A673 (cell line): ENCODE measurements around the gene CDR2L. TPM values are rescaled to one million over a fixed set of nuclear protein-coding genes. Genes with fewer than 3 reads are reported as not detected.

Source experiments
- BruUV-seq: library from RNA; stranded (reverse); fragments of 400-500 nt; replicated peaks from 2 replicates; lab custom pipeline; 2021; lab: Mats Ljungman, UMichigan
- CTCF ChIA-PET: fragments of 300-600 bp; sonication (Branson Sonifier 250); formaldehyde crosslinking; loops from one replicate; lab custom pipeline; 2022; ENCODE audit warnings: antibody characterized with exemption; lab: Charles Lee
- POLR2A ChIA-PET: fragments of 300-600 bp; sonication (Branson Sonifier 250); formaldehyde crosslinking; loops from one replicate; lab custom pipeline; 2022; ENCODE audit warnings: antibody characterized with exemption; ENCODE audit not compliant: low non-redundant PET; lab: Charles Lee
- DNase-seq: peaks from one replicate; pipeline ENCODE4 v3.0.0-alpha.2; 2015; ENCODE audit warnings: low spot score
- H3K27ac ChIP-seq: fragments of 200-600 bp; sonication (generic); 2 replicates; pipeline ENCODE4 v1.5.1; 2016; ENCODE audit warnings: mixed run types, low read depth, mild to moderate bottlenecking, mixed read lengths, antibody characterized with exemption, low read length; ENCODE audit not compliant: poor library complexity, severe bottlenecking
- H3K27me3 ChIP-seq: fragments of 200-600 bp; sonication (generic); replicated peaks from 2 replicates; pipeline ENCODE4 v1.6.1; 2017; ENCODE audit warnings: mixed run types, low read depth, mild to moderate bottlenecking, mixed read lengths, antibody characterized with exemption, low read length; ENCODE audit not compliant: insufficient read depth, poor library complexity
- H3K36me3 ChIP-seq: fragments of 200-600 bp; sonication (generic); 2 replicates; pipeline ENCODE4 v1.6.1; 2016; ENCODE audit warnings: mixed run types, mild to moderate bottlenecking, mixed read lengths, antibody characterized with exemption, low read length; ENCODE audit not compliant: insufficient read depth, poor library complexity, severe bottlenecking
- H3K4me1 ChIP-seq: fragments of 200-600 bp; sonication (generic); 2 replicates; pipeline ENCODE4 v1.6.1; 2017; ENCODE audit warnings: mixed run types, mild to moderate bottlenecking, mixed read lengths, antibody characterized with exemption, low read length; ENCODE audit not compliant: insufficient read depth, poor library complexity, severe bottlenecking
- H3K4me3 ChIP-seq: fragments of 200-600 bp; sonication (generic); 2 replicates; pipeline ENCODE4 v1.5.1; 2016; ENCODE audit warnings: low read depth, mixed run types, mild to moderate bottlenecking, mixed read lengths, low read length; ENCODE audit not compliant: poor library complexity, severe bottlenecking
- H3K9me3 ChIP-seq: fragments of 200-600 bp; sonication (generic); 2 replicates; pipeline ENCODE4 v1.6.1; 2016; ENCODE audit warnings: mixed run types, low read depth, mild to moderate bottlenecking, mixed read lengths, antibody characterized with exemption, low read length; ENCODE audit not compliant: poor library complexity, severe bottlenecking
- EZH2 ChIP-seq: fragments of 200-600 bp; sonication (generic); IDR thresholded peaks from 2 replicates; pipeline ENCODE4 v1.6.1; 2017; ENCODE audit warnings: borderline replicate concordance, low read depth, mild to moderate bottlenecking, mixed read lengths, antibody characterized with exemption, low read length; ENCODE audit not compliant: poor library complexity, severe bottlenecking
- intact Hi-C: fragments of 100-400 bp; cut with micrococcal nuclease; formaldehyde crosslinking; loops from one replicate; pipeline ENCODE4 v1.10.0; 2022; ENCODE audit not compliant: unreplicated experiment
- total RNA-seq: library from RNA; stranded (reverse); gene quantifications from 2 replicates; pipeline ENCODE4 v1.2.3, GENCODE V29; 2021
- TF ChIP-seq, protein P1 (sequence below): fragments of 300-800, 200-600 bp; sonication (generic); conservative IDR thresholded peaks from 2 replicates; pipeline ENCODE4 v1.5.1; 2017; ENCODE audit warnings: low read depth, mild to moderate bottlenecking, antibody characterized with exemption, low read length, moderate library complexity, mixed read lengths

Gene CDR2L
- total RNA-seq, 1 experiment from 2014 or later, result 5.8 TPM

DNA sequence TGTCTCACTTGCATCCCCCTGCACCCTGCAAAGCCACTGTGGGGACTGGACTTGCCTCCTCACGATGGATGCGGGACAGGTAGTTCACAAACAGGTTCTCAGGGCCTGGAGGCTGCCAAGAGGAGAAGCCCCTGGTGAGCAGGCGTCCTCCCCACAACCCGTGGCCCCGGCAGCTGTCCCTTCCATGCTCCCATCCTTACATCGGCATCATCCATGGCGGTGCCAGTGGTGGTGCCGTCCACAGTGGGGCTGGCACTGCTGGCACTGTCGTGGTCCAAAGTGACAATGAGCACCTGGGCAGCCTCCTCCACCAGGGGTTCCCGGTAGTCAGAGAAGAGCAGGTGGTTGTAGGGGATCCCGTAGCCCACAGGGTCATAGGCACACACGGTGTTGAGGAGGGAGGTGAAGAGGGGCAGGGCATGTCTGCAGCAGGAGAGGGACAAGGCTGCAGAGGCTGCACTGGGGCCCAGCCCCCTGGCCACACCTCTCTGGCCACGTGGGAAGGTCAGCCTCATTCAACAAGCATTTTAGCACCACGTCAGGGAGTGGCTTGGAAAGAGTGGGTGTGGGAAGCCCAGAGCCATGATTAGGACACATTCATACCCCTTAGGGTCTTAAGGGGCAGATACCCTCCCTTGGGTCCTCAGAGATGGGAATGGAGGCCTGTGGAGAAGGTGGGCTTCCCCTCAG is 27.5 kb upstream of the CDR2L start:
- peaks cover 3% of the 10 kb centered on the region for H3K27me3 ChIP-seq
- POLR2A ChIA-PET, result interaction anchor here (0.6 kb wide), 1 partner anchor 325 kb away, joined by 22 read pairs; no protein-coding TSS in a partner anchor
- CTCF ChIA-PET, result interaction anchor here (0.6 to 2.3 kb wide), 8 partner anchors 11 to 433 kb away, joined by 3 to 24 read pairs (median 7); partner anchors contain the start of genes CDR2L, HID1 and MRPL58
- no peak overlapping the region for H3K27ac ChIP-seq
- intact Hi-C loops, result loop anchor here (2.0 to 10.0 kb wide), 5 partner anchors 72 to 453 kb away; partner anchors contain the start of gene NHERF1
- H3K4me3 ChIP-seq, result no peak overlapping the region
- DNase-seq, result no peak
- no peaks in the 10 kb centered on the region for H3K36me3 ChIP-seq
- BruUV-seq, result no TSS peak
- TF ChIP-seq, protein P1, sequence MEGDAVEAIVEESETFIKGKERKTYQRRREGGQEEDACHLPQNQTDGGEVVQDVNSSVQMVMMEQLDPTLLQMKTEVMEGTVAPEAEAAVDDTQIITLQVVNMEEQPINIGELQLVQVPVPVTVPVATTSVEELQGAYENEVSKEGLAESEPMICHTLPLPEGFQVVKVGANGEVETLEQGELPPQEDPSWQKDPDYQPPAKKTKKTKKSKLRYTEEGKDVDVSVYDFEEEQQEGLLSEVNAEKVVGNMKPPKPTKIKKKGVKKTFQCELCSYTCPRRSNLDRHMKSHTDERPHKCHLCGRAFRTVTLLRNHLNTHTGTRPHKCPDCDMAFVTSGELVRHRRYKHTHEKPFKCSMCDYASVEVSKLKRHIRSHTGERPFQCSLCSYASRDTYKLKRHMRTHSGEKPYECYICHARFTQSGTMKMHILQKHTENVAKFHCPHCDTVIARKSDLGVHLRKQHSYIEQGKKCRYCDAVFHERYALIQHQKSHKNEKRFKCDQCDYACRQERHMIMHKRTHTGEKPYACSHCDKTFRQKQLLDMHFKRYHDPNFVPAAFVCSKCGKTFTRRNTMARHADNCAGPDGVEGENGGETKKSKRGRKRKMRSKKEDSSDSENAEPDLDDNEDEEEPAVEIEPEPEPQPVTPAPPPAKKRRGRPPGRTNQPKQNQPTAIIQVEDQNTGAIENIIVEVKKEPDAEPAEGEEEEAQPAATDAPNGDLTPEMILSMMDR, result no peak
- TF ChIP-seq EZH2, result no peak
- H3K9me3 ChIP-seq, result no peaks in the 10 kb centered on the region
- no peaks in the 10 kb centered on the region for H3K4me1 ChIP-seq

DNA sequence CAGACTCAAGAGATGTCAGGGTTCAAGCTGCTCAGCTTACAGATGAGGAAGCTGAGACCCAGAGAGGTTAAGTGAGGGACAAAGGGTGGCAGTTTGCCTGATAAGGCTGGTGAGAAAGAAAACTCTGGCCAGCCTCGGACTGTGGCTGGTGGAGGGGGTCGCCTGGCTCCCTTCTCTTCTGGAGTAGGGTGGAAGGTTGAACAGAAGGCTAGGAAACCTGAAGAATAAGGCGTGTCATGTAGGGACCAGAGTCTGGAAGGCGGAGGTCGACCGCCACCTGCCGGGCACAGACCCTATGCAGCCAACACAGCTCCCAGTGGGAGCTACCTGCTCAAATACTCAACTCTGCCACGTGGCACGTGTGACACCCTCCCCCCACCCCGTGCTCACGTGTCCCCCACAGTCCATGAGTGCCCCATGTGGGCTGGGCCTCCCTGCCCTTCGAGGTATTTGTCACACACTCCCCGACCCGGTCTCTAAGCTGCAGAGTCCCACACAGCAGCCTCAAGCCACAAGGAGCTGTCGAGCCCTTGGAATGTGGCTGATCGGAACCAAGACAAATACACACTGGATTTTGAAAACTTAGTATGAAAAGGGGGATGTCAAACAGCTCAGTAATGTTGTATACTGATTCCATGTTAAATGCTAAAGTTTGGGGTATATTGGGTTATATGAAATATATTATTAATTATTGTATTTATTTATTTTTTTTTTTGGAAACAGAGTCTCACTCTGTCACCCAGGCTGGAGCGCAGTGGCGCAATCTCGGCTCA is 26.7 kb upstream of the CDR2L start:
- intact Hi-C loops, result loop anchor here (2.0 to 10.0 kb wide), 3 partner anchors 72 to 452 kb away; no protein-coding TSS in a partner anchor
- no peaks in the 10 kb centered on the region for H3K4me1 ChIP-seq
- H3K36me3 ChIP-seq, result no peaks in the 10 kb centered on the region
- no peaks in the 10 kb centered on the region for H3K27me3 ChIP-seq
- H3K27ac ChIP-seq, result no peak overlapping the region
- H3K9me3 ChIP-seq, result no peaks in the 10 kb centered on the region
- H3K4me3 ChIP-seq, result no peak overlapping the region
- POLR2A ChIA-PET, result interaction anchor here (0.6 kb wide), 2 partner anchors 324 to 1337 kb away, joined by 7 to 22 read pairs; no protein-coding TSS in a partner anchor
- peak; percentile 58 for DNase-seq
- CTCF ChIA-PET, result interaction anchor here (0.6 to 2.3 kb wide), 21 partner anchors 12 to 452 kb away, joined by 3 to 24 read pairs (median 5); partner anchors contain the start of genes CDR2L, FDXR, HID1 and MIF4GD
- TF ChIP-seq EZH2, result no peak
- TF ChIP-seq, protein P1, result peak; percentile 60
- no TSS peak for BruUV-seq

DNA sequence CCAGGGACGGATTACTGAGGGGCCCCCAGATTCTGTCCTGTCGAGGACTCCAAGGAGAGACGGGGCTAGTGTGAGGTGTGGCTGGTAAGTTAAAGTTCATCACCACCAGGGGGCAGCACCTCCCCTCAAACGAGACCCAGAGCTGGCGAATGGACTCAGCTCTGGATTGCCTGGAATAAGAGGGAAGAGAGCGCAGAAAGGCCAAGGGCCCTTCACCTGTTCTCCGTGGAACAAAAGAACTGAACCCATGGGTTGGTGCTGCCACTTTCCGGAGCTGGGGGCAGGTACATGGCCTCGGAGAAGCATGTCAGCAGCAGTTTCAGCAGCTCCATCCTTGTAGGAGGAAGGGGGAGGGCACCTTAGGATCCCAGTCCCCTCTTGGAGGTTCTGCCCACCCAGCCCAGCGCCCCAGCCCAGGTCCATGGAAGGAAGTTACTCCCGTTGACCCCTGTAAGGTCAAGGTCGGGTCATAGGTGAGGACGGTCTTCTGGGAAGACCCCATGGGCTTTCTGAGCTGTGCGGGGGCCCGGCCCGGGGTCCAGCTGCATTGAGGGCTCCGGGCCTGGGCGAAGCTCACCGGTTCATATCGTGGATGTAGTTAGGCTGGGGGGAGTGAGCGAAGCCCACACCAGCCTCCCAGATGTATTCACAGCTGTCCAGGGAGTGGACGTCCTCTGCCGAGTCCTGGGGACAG is 25.6 kb upstream of the CDR2L start:
- POLR2A ChIA-PET, result interaction anchor here (0.5 to 0.6 kb wide), 2 partner anchors 56 to 1336 kb away, joined by 7 to 9 read pairs; no protein-coding TSS in a partner anchor
- Histone ChIP-seq H3K4me3 (no peak overlapping the region), H3K27me3 (no peaks in the 10 kb centered on the region), H3K9me3 (no peaks in the 10 kb centered on the region), H3K4me1 (no peaks in the 10 kb centered on the region), H3K36me3 (no peaks in the 10 kb centered on the region), H3K27ac (no peak overlapping the region)
- peak; percentile 91 for DNase-seq
- no TSS peak for BruUV-seq
- intact Hi-C loops, result loop anchor here (2.0 to 10.0 kb wide), 3 partner anchors 70 to 451 kb away; no protein-coding TSS in a partner anchor
- TF ChIP-seq, protein P1, result peak; percentile 75
- no peak for TF ChIP-seq EZH2
- CTCF ChIA-PET, result interaction anchor here (0.5 to 2.3 kb wide), 29 partner anchors 10 to 450 kb away, joined by 3 to 24 read pairs (median 4); partner anchors contain the start of genes CDR2L, FDXR, HID1 and MIF4GD
